Endothelial cell of umbilical vein (primary cell): Measurements from ENCODE around the gene SNUPN.

Source experiments
- EZH2 ChIP-seq: IDR thresholded peaks from 2 replicates; pipeline ENCODE4 v1.6.1; 2012; ENCODE audit warnings: borderline replicate concordance, low read depth, mild to moderate bottlenecking, moderate library complexity, low read length, inconsistent platforms; ENCODE audit not compliant: severe bottlenecking
- FOS ChIP-seq: IDR thresholded peaks from 2 replicates; pipeline ENCODE4 v1.6.1; 2011; ENCODE audit warnings: mild to moderate bottlenecking, low read length, moderate library complexity, borderline replicate concordance; ENCODE audit not compliant: insufficient read depth
- GATA2 ChIP-seq: IDR thresholded peaks from 2 replicates; pipeline ENCODE4 v1.7.0; 2011; ENCODE audit warnings: low read depth, mild to moderate bottlenecking, moderate library complexity, mixed read lengths, low read length; ENCODE audit not compliant: insufficient read length, insufficient read depth
- JUN ChIP-seq: IDR thresholded peaks from 2 replicates; pipeline ENCODE4 v1.6.1; 2011; ENCODE audit warnings: borderline replicate concordance, low read depth; ENCODE audit not compliant: insufficient read length, insufficient read depth
- MYC ChIP-seq: IDR thresholded peaks from one replicate; pipeline ENCODE4 v1.6.1; 2011; ENCODE audit warnings: mild to moderate bottlenecking, low read depth, low read length
- POLR2A ChIP-seq: IDR thresholded peaks from 2 replicates; pipeline ENCODE4 v1.6.1; 2012; ENCODE audit warnings: low read depth, mild to moderate bottlenecking, control low read depth, low read length
- POLR2AphosphoS5 ChIP-seq: IDR thresholded peaks from 2 replicates; pipeline ENCODE4 v1.6.1; 2012; ENCODE audit warnings: low read depth, mild to moderate bottlenecking, control low read depth, low read length, moderate library complexity; ENCODE audit not compliant: insufficient read depth
- TF ChIP-seq, protein P1 (sequence below), 2 donors: IDR thresholded peaks; 1 replicate in 1 of 2; 2 replicates in 1 of 2; pipeline ENCODE4 v1.5.1; 2011; ENCODE audit warnings: low read length in 2 of 2, mild to moderate bottlenecking in 2 of 2, moderate library complexity in 2 of 2, control low read depth in 1 of 2, inconsistent platforms in 1 of 2, low read depth in 1 of 2; ENCODE audit not compliant: insufficient read depth in 1 of 2; ENCODE audit errors: extremely low read depth in 1 of 2
- TF ChIP-seq, protein P2 (sequence below): IDR thresholded peaks from 2 replicates; pipeline ENCODE4 v1.6.1; 2011; ENCODE audit not compliant: insufficient read depth, insufficient read length

DNA sequence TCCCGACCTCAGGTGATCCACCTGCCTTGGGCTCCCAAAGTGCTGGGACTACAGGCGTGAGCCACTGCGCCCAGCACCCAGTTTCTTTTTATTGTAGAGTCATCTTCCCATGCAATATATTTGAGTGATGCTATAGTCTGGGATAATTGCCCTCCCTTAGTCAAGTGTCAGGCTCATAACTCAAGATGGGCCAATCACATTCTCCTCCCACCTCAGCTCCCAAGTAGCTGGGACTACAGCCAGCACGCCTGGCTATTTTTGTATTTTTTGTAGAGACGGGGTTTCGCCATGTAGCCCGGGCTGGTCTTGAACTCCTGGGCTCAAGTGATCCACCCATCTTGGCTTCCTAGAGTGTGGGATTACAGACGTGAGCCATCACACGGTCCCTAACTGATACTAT is 31.2 kb downstream of the SNUPN start:
- TF ChIP-seq, protein P1, sequence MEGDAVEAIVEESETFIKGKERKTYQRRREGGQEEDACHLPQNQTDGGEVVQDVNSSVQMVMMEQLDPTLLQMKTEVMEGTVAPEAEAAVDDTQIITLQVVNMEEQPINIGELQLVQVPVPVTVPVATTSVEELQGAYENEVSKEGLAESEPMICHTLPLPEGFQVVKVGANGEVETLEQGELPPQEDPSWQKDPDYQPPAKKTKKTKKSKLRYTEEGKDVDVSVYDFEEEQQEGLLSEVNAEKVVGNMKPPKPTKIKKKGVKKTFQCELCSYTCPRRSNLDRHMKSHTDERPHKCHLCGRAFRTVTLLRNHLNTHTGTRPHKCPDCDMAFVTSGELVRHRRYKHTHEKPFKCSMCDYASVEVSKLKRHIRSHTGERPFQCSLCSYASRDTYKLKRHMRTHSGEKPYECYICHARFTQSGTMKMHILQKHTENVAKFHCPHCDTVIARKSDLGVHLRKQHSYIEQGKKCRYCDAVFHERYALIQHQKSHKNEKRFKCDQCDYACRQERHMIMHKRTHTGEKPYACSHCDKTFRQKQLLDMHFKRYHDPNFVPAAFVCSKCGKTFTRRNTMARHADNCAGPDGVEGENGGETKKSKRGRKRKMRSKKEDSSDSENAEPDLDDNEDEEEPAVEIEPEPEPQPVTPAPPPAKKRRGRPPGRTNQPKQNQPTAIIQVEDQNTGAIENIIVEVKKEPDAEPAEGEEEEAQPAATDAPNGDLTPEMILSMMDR (IDR thresholded peaks at IDR 0.05; ENCODE audit: extremely low read depth in 1 of 2, insufficient read depth in 1 of 2, low read depth in 1 of 2, low read length in 2 of 2): no peak
- no peak for TF ChIP-seq MYC
- no peak for TF ChIP-seq POLR2AphosphoS5
- TF ChIP-seq POLR2A: no peak
- no peak for TF ChIP-seq EZH2
- TF ChIP-seq GATA2: no peak
- no peak for TF ChIP-seq JUN
- no peak for TF ChIP-seq FOS
- TF ChIP-seq, protein P2, sequence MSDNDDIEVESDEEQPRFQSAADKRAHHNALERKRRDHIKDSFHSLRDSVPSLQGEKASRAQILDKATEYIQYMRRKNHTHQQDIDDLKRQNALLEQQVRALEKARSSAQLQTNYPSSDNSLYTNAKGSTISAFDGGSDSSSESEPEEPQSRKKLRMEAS: no peak
